ENCODE measurements around the gene MKKS. TPM values are rescaled to one million over a fixed set of nuclear protein-coding genes. Genes with fewer than 3 reads are reported as not detected.
A peak's percentile ranks its signal among the peaks of the same experiment; 100 is the strongest.

MKKS gene
- total and polyA plus RNA-seq, 9 of the 15 experiments (the other 6 are each of a cell fraction or from before 2014, with no cell fraction given) = 6.8 to 26.8 (median 12.0) TPM

DNA sequence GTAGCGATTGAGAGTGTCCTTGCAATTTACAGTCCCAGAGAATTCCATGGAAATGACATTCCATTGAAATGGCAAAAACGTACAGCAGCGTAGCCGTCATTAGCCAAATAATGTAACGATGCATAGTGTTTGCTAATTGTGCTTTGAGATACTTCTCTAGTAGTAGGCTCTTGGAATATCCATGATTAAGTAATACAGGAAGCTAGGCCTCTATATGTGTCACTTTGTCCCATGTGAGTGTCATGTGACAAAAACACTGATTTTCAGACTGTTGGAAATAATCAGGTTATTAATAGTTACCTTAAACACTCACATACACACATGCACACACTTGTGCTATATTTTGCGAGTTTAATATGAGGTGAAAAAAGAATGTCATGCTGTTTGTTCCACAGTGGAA lies 36.3 kb upstream of the MKKS start:
- Histone ChIP-seq H3K27ac (ENCODE audit: extremely low read depth, low read depth, low read length) (no peak overlapping the region), H3K9me3 (replicated peaks; ENCODE audit: control insufficient read depth, insufficient read depth, low read depth, low read length) (no peaks in the 10 kb centered on the region), H4K20me1 (replicated peaks; ENCODE audit: control insufficient read depth, insufficient read depth, low read length) (no peaks in the 10 kb centered on the region), H3K4me3 (no peak overlapping the region), H3K4me2 (ENCODE audit: insufficient read depth, low read length) (no peak overlapping the region), H2AFZ (ENCODE audit: low read depth, low read length) (no peak overlapping the region), H3K36me3 (ENCODE audit: control insufficient read depth, insufficient read depth, low read length) (no peaks in the 10 kb centered on the region), H3K79me2 (ENCODE audit: control insufficient read depth, insufficient read depth, low read length) (no peaks in the 10 kb centered on the region), H3K27me3 (ENCODE audit: control insufficient read depth in 2 of 2, insufficient read depth in 2 of 2, low read length in 2 of 2) (no peaks in the 10 kb centered on the region), H3K9ac (ENCODE audit: insufficient read depth in 1 of 2, low read depth in 2 of 2, low read length in 2 of 2) (no peak overlapping the region), H3K4me1 (replicated peaks in 1 of 2; ENCODE audit: control insufficient read depth in 2 of 2, insufficient read depth in 2 of 2, low read length in 2 of 2) (peaks cover 0 to 12% of the 10 kb centered on the region in 2 experiments; a peak in 3 of 5 replicates), H3K9me1 (ENCODE audit: control insufficient read depth, insufficient read depth, low read length) (no peaks in the 10 kb centered on the region)
- CTCF ChIA-PET (ENCODE audit: low intra/inter-chr PET ratio) = interaction anchor here (1.6 kb wide), 1 partner anchor 83 kb away, joined by 7 read pairs; no protein-coding TSS in a partner anchor
- DNase-seq (ENCODE audit: extremely low read depth in 1 of 4, low spot score in 3 of 4) (no peak), FAIRE-seq (no peak), ATAC-seq (no peak)
- in situ Hi-C loops (cut with MboI) (no loop called here), intact Hi-C loops (cut with micrococcal nuclease) (no loop called here)
- POLR2A ChIA-PET = no interaction called here
- BruUV-seq (replicated peaks) = no TSS peak
- TF ChIP-seq, protein P1, sequence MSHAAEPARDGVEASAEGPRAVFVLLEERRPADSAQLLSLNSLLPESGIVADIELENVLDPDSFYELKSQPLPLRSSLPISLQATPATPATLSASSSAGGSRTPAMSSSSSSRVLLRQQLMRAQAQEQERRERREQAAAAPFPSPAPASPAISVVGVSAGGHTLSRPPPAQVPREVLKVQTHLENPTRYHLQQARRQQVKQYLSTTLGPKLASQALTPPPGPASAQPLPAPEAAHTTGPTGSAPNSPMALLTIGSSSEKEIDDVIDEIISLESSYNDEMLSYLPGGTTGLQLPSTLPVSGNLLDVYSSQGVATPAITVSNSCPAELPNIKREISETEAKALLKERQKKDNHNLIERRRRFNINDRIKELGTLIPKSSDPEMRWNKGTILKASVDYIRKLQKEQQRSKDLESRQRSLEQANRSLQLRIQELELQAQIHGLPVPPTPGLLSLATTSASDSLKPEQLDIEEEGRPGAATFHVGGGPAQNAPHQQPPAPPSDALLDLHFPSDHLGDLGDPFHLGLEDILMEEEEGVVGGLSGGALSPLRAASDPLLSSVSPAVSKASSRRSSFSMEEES (CRISPR knock-in tag; IDR thresholded peaks at IDR 0.05) = peak; percentile 33
- no peak for TF ChIP-seq ZBED1 (IDR thresholded peaks at IDR 0.05)
- WGBS (ENCODE audit: insufficient coverage, low coverage, missing lambda C conversion rate) = 83% methylated on average over 5 of the region's 6 CpGs

DNA sequence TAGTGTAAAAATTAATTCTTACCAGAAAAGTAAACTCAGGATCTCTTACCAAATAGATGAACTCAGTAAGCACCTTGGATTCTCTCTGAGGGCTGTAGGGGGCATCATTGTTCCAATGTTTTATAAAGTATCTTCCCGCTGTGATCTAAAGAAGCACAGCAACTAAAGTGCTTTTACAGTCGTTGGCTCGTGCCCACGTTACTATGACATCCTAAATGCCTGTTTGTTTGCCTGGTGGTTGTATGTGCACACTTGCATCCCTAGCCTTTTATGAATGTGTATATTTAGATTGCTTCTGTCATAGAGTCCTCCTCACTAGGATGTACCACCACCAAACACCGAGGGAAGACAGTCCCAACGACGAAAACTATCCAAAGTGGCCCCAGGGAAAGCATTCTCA lies 35.6 kb upstream of the MKKS start:
- peak; percentile 85 for ATAC-seq
- no peaks in the 10 kb centered on the region for H4K20me1 ChIP-seq (replicated peaks; ENCODE audit: control insufficient read depth, insufficient read depth, low read length)
- H3K4me1 ChIP-seq (replicated peaks in 1 of 2; ENCODE audit: control insufficient read depth in 2 of 2, insufficient read depth in 2 of 2, low read length in 2 of 2) = peaks cover 0 to 6% of the 10 kb centered on the region in 2 experiments; a peak in 1 of 5 replicates
- in situ Hi-C loops (cut with MboI) (no loop called here), intact Hi-C loops (cut with micrococcal nuclease) (loop anchor here (2.0 to 5.0 kb wide), 3 partner anchors 68 to 852 kb away; no protein-coding TSS in a partner anchor)
- no peaks in the 10 kb centered on the region for H3K36me3 ChIP-seq (ENCODE audit: control insufficient read depth, insufficient read depth, low read length)
- no peak overlapping the region for H3K4me2 ChIP-seq (ENCODE audit: insufficient read depth, low read length)
- 48% methylated on average over 7 of the region's 7 CpGs for WGBS (ENCODE audit: insufficient coverage, low coverage, missing lambda C conversion rate)
- H2AFZ ChIP-seq (ENCODE audit: low read depth, low read length) = no peak overlapping the region
- BruUV-seq (replicated peaks) = no TSS peak
- DNase-seq (ENCODE audit: extremely low read depth in 1 of 4, low spot score in 3 of 4) = peak in 3 of 4 experiments; percentile 10 to 64 (median 38)
- no peak overlapping the region for H3K9ac ChIP-seq (ENCODE audit: insufficient read depth in 1 of 2, low read depth in 2 of 2, low read length in 2 of 2)
- H3K4me3 ChIP-seq = no peak overlapping the region
- peak; percentile 68 for FAIRE-seq
- H3K27me3 ChIP-seq (ENCODE audit: control insufficient read depth in 2 of 2, insufficient read depth in 2 of 2, low read length in 2 of 2) = no peaks in the 10 kb centered on the region
- no peak overlapping the region for H3K27ac ChIP-seq (ENCODE audit: extremely low read depth, low read depth, low read length)
- no peaks in the 10 kb centered on the region for H3K9me1 ChIP-seq (ENCODE audit: control insufficient read depth, insufficient read depth, low read length)
- CTCF ChIA-PET (ENCODE audit: low intra/inter-chr PET ratio) = interaction anchor here (1.2 to 1.6 kb wide), 2 partner anchors 67 to 84 kb away, joined by 4 to 7 read pairs; no protein-coding TSS in a partner anchor
- H3K79me2 ChIP-seq (ENCODE audit: control insufficient read depth, insufficient read depth, low read length) = no peaks in the 10 kb centered on the region
- POLR2A ChIA-PET = no interaction called here
- H3K9me3 ChIP-seq (replicated peaks; ENCODE audit: control insufficient read depth, insufficient read depth, low read depth, low read length) = no peaks in the 10 kb centered on the region
- TF ChIP-seq, protein P2, sequence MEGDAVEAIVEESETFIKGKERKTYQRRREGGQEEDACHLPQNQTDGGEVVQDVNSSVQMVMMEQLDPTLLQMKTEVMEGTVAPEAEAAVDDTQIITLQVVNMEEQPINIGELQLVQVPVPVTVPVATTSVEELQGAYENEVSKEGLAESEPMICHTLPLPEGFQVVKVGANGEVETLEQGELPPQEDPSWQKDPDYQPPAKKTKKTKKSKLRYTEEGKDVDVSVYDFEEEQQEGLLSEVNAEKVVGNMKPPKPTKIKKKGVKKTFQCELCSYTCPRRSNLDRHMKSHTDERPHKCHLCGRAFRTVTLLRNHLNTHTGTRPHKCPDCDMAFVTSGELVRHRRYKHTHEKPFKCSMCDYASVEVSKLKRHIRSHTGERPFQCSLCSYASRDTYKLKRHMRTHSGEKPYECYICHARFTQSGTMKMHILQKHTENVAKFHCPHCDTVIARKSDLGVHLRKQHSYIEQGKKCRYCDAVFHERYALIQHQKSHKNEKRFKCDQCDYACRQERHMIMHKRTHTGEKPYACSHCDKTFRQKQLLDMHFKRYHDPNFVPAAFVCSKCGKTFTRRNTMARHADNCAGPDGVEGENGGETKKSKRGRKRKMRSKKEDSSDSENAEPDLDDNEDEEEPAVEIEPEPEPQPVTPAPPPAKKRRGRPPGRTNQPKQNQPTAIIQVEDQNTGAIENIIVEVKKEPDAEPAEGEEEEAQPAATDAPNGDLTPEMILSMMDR (IDR thresholded peaks at IDR 0.05 in 2 of 3, conservative IDR thresholded peaks at IDR 0.05 in 1 of 3; ENCODE audit: insufficient read depth in 2 of 3, low read depth in 1 of 3, low read length in 3 of 3) = peak; percentile 19 to 57 (median 41); a peak in 3 of 6 replicates
- no peak for TF ChIP-seq KDM5B (IDR thresholded peaks at IDR 0.05; ENCODE audit: insufficient replicate concordance, low read depth, low read length)
- TF ChIP-seq ZNF239 (CRISPR knock-in tag; IDR thresholded peaks at IDR 0.05) = no peak
- TF ChIP-seq MYNN (IDR thresholded peaks at IDR 0.05) = no peak
- TF ChIP-seq MYNN (CRISPR knock-in tag; IDR thresholded peaks at IDR 0.05) = no peak
- TF ChIP-seq RAD21 (CRISPR knock-in tag; conservative IDR thresholded peaks at IDR 0.05 in 1 of 2, IDR thresholded peaks at IDR 0.05 in 1 of 2) = peak; percentile 63 to 69
- no peak for TF ChIP-seq BACH1 (tag; IDR thresholded peaks at IDR 0.05)
- TF ChIP-seq SLC30A9 (CRISPR knock-in tag; IDR thresholded peaks at IDR 0.05) = no peak
- TF ChIP-seq KAT8 (IDR thresholded peaks at IDR 0.05; ENCODE audit: low read depth) = no peak
- TF ChIP-seq ZNF778 (CRISPR knock-in tag; IDR thresholded peaks at IDR 0.05) = no peak
